GF-D8 (cell line): ENCODE measurements around the gene DHX38.

Experiments used
- DNase-seq: peaks from one replicate; lab custom pipeline; 2025; lab: John Stamatoyannopoulos, UW

Gene DHX38

GRCh38 chr16:72084445-72084844 is 9.2 kb upstream of the DHX38 start:
- DNase-seq, result no peak

- no peak for DNase-seq
These were observed 8.6 kb upstream of the DHX38 start for GRCh38 chr16:72085002-72085401.

- DNase-seq, result no peak
These were observed 2.4 kb upstream of the DHX38 start for GRCh38 chr16:72091217-72091616.

- DNase-seq, result no peak
These were observed 707 bp upstream of the DHX38 start for GRCh38 chr16:72092832-72093447.

GRCh38 chr16:72094266-72094610 is 591 bp downstream of the DHX38 start:
- no peak for DNase-seq

- DNase-seq, result no peak
These were observed 5.3 kb downstream of the DHX38 start for GRCh38 chr16:72098936-72099335.

GRCh38 chr16:72099377-72099818 is 5.8 kb downstream of the DHX38 start:
- DNase-seq, result no peak

- no peak for DNase-seq
These were observed 7.5 kb downstream of the DHX38 start for GRCh38 chr16:72101195-72101594.

- no peak for DNase-seq
These were observed 11.3 kb downstream of the DHX38 start for GRCh38 chr16:72104905-72105304.

- DNase-seq, result no peak
These were observed 12.3 kb downstream of the DHX38 start for GRCh38 chr16:72105978-72106377.

GRCh38 chr16:72107371-72107770 is 13.7 kb downstream of the DHX38 start:
- DNase-seq, result no peak

- no peak for DNase-seq
These were observed 14.9 kb downstream of the DHX38 start for GRCh38 chr16:72108353-72109102.

- no peak for DNase-seq
These were observed 15.7 kb downstream of the DHX38 start for GRCh38 chr16:72109300-72109699.

GRCh38 chr16:72109966-72110530 is 16.4 kb downstream of the DHX38 start:
- DNase-seq, result no peak

- no peak for DNase-seq
These were observed 17.3 kb downstream of the DHX38 start for GRCh38 chr16:72110662-72111615.

GRCh38 chr16:72111657-72112451 is 18.2 kb downstream of the DHX38 start:
- no peak for DNase-seq

GRCh38 chr16:72112452-72112792 is 18.8 kb downstream of the DHX38 start:
- DNase-seq, result no peak

GRCh38 chr16:72112906-72113615 is 19.4 kb downstream of the DHX38 start:
- DNase-seq, result no peak

- DNase-seq, result no peak
These were observed 19.9 kb downstream of the DHX38 start for GRCh38 chr16:72113616-72113945.

GRCh38 chr16:72120026-72120425 is 26.4 kb downstream of the DHX38 start:
- DNase-seq, result no peak

- DNase-seq, result no peak
These were observed 28.7 kb downstream of the DHX38 start for GRCh38 chr16:72122308-72122707.
